K562 (cell line): ENCODE results near the gene PYHIN1. TPM values are rescaled to one million over a fixed set of nuclear protein-coding genes. Genes with fewer than 3 reads are reported as not detected.

ENCODE experiments used
- CBX8 ChIP-seq: fragments of 200-600 bp; sonication (generic); IDR thresholded peaks from 2 replicates; pipeline ENCODE4 v1.6.1; 2012; ENCODE audit warnings: borderline replicate concordance, mixed run types, low read depth, mild to moderate bottlenecking, moderate library complexity, mixed read lengths, low read length, control low read depth, inconsistent platforms; ENCODE audit not compliant: poor library complexity, severe bottlenecking; ENCODE audit errors: extremely low read depth
- CHD1 ChIP-seq: fragments of 200-600 bp; sonication (generic); IDR thresholded peaks from one replicate; pipeline ENCODE4 v1.6.1; 2012; ENCODE audit warnings: mild to moderate bottlenecking, moderate library complexity, low read length, inconsistent platforms
- FOXA3 ChIP-seq, 2 experiments: fragments of 450-650 bp in 1 of 2; sonication (generic) in 1 of 2; formaldehyde crosslinking; IDR thresholded peaks in 1 of 2; conservative IDR thresholded peaks in 1 of 2; 2 replicates each; pipeline versions ENCODE4 v1.4.0 to v1.8.0; 2020 to 2022; ENCODE audit warnings: mild to moderate bottlenecking in 2 of 2, missing genetic modification reagents in 1 of 2
- FOXM1 ChIP-seq, 2 experiments: fragments of 450-650 bp in 1 of 2; sonication (generic) in 1 of 2; formaldehyde crosslinking in 1 of 2; IDR thresholded peaks; 2 replicates each; pipeline versions ENCODE4 v1.6.1 to v1.9.0; 2017 to 2022; ENCODE audit warnings: low read depth in 2 of 2, mild to moderate bottlenecking in 2 of 2, missing genetic modification reagents in 1 of 2, moderate library complexity in 1 of 2
- FUS ChIP-seq: fragments of 200-400 bp; formaldehyde crosslinking; optimal IDR thresholded peaks from 2 replicates; pipeline ENCODE3; 2017; ENCODE audit warnings: low read depth, low read length
- HMGN3 ChIP-seq: IDR thresholded peaks from 2 replicates; pipeline ENCODE4 v1.6.1; 2011; ENCODE audit warnings: borderline replicate concordance, low read depth, mild to moderate bottlenecking, mixed read lengths, low read length; ENCODE audit not compliant: insufficient read length; ENCODE audit errors: extremely low read depth
- IRF1 ChIP-seq: sonication (generic); formaldehyde crosslinking; IDR thresholded peaks from 2 replicates; pipeline ENCODE4 v1.8.0; 2022; ENCODE audit warnings: missing genetic modification reagents, mild to moderate bottlenecking, borderline replicate concordance
- MTA1 ChIP-seq: fragments of 450-650 bp; IDR thresholded peaks from 2 replicates; pipeline ENCODE4 v1.6.1; 2017; ENCODE audit warnings: borderline replicate concordance
- POLR2A ChIP-seq: fragments of 450-650 bp; conservative IDR thresholded peaks from 2 replicates; pipeline ENCODE4 v1.6.1; 2016
- POLR2G ChIP-seq: fragments of 200-400 bp; formaldehyde crosslinking; IDR thresholded peaks from 2 replicates; pipeline ENCODE4 v1.6.1; 2017; ENCODE audit warnings: low read depth, mild to moderate bottlenecking, antibody characterized with exemption, low read length, moderate library complexity
- RBM22 ChIP-seq: fragments of 200-400 bp; formaldehyde crosslinking; IDR thresholded peaks from 2 replicates; pipeline ENCODE4 v1.6.1; 2018; ENCODE audit warnings: low read length, low read depth; ENCODE audit not compliant: poor library complexity, severe bottlenecking
- RHOXF2B ChIP-seq: fragments of 250-450 bp; sonication (Bioruptor Pico); conservative IDR thresholded peaks from 2 replicates; pipeline ENCODE4 v1.5.1; 2021
- ZBTB34 ChIP-seq: fragments of 250-450 bp; sonication (Bioruptor Pico); IDR thresholded peaks from 2 replicates; pipeline ENCODE4 v1.8.0; 2021; ENCODE audit warnings: mild to moderate bottlenecking, moderate library complexity
- ZFX ChIP-seq: sonication (generic); formaldehyde crosslinking; IDR thresholded peaks from 2 replicates; pipeline ENCODE4 v1.8.0; 2022; ENCODE audit warnings: mild to moderate bottlenecking, missing genetic modification reagents, moderate library complexity
- ZNF134 ChIP-seq: fragments of 250-450 bp; sonication (Bioruptor Pico); conservative IDR thresholded peaks from 2 replicates; pipeline ENCODE4 v1.4.0; 2020
- ZNF444 ChIP-seq: fragments of 250-450 bp; sonication (Bioruptor Pico); IDR thresholded peaks from 2 replicates; pipeline ENCODE4 v1.4.0; 2020; ENCODE audit warnings: mild to moderate bottlenecking, moderate library complexity
- polyA plus RNA-seq, 8 experiments: library from polyadenylated mRNA; depleted of rRNA in 4 of 8; stranded (reverse) in 5 of 8; unstranded in 3 of 8; fragments of >200 nt; fragmentation: Nextera tagmentation in 2 of 8; fragmentation: Illumina TruSeq in 1 of 8; extraction: Ambion mirVana in 2 of 8; extraction: Trizol in 1 of 8; gene quantifications; 2 replicates each; pipeline versions ENCODE4 v1.2.1 to v1.2.3, GENCODE V29; 2011 to 2014; ENCODE audit warnings: inconsistent platforms in 1 of 8, missing spikeins in 1 of 8
- total RNA-seq, 7 experiments: library from RNA; depleted of rRNA in 6 of 7; stranded (reverse); fragments of >200 nt in 6 of 7; fragmentation: Illumina TruSeq in 2 of 7; extraction: Trizol in 2 of 7; gene quantifications; 2 replicates each; pipeline versions ENCODE4 v1.2.1 to v1.2.3, GENCODE V29; 2011 to 2021; ENCODE audit warnings: low replicate concordance in 1 of 7
- TF ChIP-seq, protein P1 (sequence below): fragments of 450-650 bp; IDR thresholded peaks from one replicate; pipeline ENCODE4 v1.6.1; 2018; ENCODE audit warnings: mild to moderate bottlenecking, moderate library complexity; ENCODE audit not compliant: partially characterized antibody
- TF ChIP-seq, protein P2 (sequence below), 2 experiments: fragments of 150-350 bp in 1 of 2; IDR thresholded peaks; 2 replicates each; pipeline ENCODE4 v1.6.1; 2012 to 2016; ENCODE audit warnings: low read depth in 2 of 2, low read length in 2 of 2, mild to moderate bottlenecking in 1 of 2, moderate library complexity in 1 of 2

The PYHIN1 gene
- total and polyA plus RNA-seq, 9 of the 15 experiments (the other 6 are each of a cell fraction or from before 2014, with no cell fraction given), result not detected

GRCh38 chr1:159009704-159010361, 78.5 kb downstream of the PYHIN1 start, which contains the start of gene IFI16 (continued):
- TF ChIP-seq MTA1, result peak; percentile 68; the same call in 1 of the 2 replicates
- no peak for TF ChIP-seq CHD1
- no peak for TF ChIP-seq FUS
- TF ChIP-seq HMGN3, result no peak
- TF ChIP-seq FOXM1 (IDR thresholded peaks at IDR 0.05; ENCODE audit: low read depth), result no peak; the same call in 1 of the 2 replicates
- no peak for TF ChIP-seq FOXM1 (CRISPR knock-in tag; IDR thresholded peaks at IDR 0.05; ENCODE audit: low read depth)
- no peak for TF ChIP-seq POLR2G
- TF ChIP-seq CBX8, result no peak
- TF ChIP-seq ZBTB34 (CRISPR knock-in tag), result no peak
- TF ChIP-seq, protein P1, sequence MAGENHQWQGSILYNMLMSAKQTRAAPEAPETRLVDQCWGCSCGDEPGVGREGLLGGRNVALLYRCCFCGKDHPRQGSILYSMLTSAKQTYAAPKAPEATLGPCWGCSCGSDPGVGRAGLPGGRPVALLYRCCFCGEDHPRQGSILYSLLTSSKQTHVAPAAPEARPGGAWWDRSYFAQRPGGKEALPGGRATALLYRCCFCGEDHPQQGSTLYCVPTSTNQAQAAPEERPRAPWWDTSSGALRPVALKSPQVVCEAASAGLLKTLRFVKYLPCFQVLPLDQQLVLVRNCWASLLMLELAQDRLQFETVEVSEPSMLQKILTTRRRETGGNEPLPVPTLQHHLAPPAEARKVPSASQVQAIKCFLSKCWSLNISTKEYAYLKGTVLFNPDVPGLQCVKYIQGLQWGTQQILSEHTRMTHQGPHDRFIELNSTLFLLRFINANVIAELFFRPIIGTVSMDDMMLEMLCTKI, result no peak
- TF ChIP-seq ZNF444 (CRISPR knock-in tag), result no peak
- TF ChIP-seq RHOXF2B (CRISPR knock-in tag), result no peak
- no peak for TF ChIP-seq RBM22
- TF ChIP-seq ZFX (CRISPR knock-in tag), result no peak
- TF ChIP-seq, protein P2, sequence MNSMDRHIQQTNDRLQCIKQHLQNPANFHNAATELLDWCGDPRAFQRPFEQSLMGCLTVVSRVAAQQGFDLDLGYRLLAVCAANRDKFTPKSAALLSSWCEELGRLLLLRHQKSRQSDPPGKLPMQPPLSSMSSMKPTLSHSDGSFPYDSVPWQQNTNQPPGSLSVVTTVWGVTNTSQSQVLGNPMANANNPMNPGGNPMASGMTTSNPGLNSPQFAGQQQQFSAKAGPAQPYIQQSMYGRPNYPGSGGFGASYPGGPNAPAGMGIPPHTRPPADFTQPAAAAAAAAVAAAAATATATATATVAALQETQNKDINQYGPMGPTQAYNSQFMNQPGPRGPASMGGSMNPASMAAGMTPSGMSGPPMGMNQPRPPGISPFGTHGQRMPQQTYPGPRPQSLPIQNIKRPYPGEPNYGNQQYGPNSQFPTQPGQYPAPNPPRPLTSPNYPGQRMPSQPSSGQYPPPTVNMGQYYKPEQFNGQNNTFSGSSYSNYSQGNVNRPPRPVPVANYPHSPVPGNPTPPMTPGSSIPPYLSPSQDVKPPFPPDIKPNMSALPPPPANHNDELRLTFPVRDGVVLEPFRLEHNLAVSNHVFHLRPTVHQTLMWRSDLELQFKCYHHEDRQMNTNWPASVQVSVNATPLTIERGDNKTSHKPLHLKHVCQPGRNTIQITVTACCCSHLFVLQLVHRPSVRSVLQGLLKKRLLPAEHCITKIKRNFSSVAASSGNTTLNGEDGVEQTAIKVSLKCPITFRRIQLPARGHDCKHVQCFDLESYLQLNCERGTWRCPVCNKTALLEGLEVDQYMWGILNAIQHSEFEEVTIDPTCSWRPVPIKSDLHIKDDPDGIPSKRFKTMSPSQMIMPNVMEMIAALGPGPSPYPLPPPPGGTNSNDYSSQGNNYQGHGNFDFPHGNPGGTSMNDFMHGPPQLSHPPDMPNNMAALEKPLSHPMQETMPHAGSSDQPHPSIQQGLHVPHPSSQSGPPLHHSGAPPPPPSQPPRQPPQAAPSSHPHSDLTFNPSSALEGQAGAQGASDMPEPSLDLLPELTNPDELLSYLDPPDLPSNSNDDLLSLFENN (IDR thresholded peaks at IDR 0.05; ENCODE audit: low read depth in 2 of 2, low read length in 2 of 2), result no peak
- TF ChIP-seq IRF1, result no peak
- 0 out of 2 replicates have a peak, but pooled peaks have one; percentile 25 for TF ChIP-seq ZNF134
- TF ChIP-seq POLR2A, result no peak
- TF ChIP-seq FOXA3 (CRISPR knock-in tag; conservative IDR thresholded peaks at IDR 0.05 in 1 of 2, IDR thresholded peaks at IDR 0.05 in 1 of 2), result peak in 1 of 2 experiments; percentile 61; a peak in 1 of 4 replicates
